Kidney tubule cell (primary cell): ENCODE measurements around the gene LIM2.
"Not testable (repeated sequence)": the region's sequence is repeated elsewhere in the genome, so short reads cannot be mapped to it uniquely, and the experiment has no call there.

Experiments
- DNase-seq: peaks from one replicate; pipeline ENCODE4 v3.0.0-alpha.2; 2018; ENCODE audit warnings: low spot score

The LIM2 gene, protein sequence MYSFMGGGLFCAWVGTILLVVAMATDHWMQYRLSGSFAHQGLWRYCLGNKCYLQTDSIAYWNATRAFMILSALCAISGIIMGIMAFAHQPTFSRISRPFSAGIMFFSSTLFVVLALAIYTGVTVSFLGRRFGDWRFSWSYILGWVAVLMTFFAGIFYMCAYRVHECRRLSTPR

GRCh38 chr19:51387924-51388389, at the start of gene LIM2:
Gene LIM2 (minus strand): TSS chr19:51387974. CDS start chr19:51387443, 531 bp downstream.
- no peak for DNase-seq

GRCh38 chr19:51434456-51434855, 46.7 kb upstream of the LIM2 start:
- DNase-seq = no peak

GRCh38 chr19:51433043-51433442, 45.3 kb upstream of the LIM2 start:
- no peak for DNase-seq

GRCh38 chr19:51431124-51431523, 43.4 kb upstream of the LIM2 start:
- DNase-seq = no peak

DNA sequence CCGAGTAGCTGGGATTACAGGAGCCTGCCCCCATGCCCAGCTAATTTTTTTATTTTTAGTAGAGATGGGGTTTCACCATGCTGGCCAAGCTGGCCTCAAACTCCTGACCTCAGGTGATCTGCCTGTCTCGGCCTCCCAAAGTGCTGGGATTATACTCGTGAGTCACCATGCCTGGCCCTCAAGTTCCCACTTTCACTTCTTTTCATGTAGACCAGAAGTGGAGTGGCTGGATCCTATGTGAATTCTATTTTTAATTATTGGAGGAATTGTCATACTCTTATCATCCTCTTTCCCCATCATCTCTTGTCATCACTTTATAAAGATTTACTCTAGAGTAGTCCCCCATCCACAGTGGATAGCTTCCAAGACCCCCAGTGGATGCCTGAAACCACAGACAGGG, 42.4 kb upstream of the LIM2 start:
- DNase-seq = no peak

- no peak for DNase-seq
Measured at GRCh38 chr19:51427201-51427600, 39.4 kb upstream of the LIM2 start.

GRCh38 chr19:51422053-51422448, 34.3 kb upstream of the LIM2 start:
- DNase-seq = peak; percentile 73

DNA sequence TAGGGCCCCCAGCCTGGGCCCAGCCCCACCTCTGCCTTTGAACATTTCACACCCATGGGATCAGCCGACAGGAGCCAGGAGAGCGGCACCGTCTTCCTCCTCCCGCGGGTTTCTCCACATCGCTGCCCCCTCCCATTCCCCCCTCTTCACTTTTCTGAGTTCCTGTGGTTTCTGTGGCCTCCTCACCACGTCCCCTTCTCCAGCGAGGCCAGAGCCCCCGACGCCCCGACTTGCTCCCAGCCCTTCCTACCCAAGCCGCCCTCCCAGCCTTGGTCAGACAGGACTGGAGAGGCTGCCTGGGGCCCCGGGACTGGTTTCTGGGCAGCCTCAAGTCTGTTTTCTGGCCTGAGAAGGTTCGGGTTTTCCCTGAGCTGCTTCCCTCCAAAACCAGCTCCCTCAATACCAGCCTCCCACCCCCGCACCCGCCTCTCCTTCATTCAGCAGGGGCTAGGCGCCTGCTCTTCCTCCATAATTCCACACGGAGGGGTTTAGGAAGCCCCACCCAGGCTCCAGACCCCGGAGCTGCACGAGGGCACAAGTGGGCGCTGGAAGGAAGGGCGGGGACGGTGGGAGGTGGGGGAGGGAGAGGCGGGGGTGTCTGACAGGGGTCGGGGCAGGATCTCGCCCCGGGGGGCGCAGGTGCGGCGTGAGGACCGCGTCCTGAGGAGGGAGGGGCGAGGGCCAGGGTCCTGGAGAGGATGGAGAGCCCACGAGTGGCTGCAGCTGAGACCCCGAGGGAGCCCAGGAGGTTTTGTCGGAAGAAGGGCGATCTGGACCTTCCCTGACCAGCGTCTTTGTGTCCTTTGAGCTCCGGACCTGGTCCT, 33.7 kb upstream of the LIM2 start:
- no peak for DNase-seq

GRCh38 chr19:51420511-51420910, 32.7 kb upstream of the LIM2 start:
- not testable (repeated sequence) for DNase-seq

DNA sequence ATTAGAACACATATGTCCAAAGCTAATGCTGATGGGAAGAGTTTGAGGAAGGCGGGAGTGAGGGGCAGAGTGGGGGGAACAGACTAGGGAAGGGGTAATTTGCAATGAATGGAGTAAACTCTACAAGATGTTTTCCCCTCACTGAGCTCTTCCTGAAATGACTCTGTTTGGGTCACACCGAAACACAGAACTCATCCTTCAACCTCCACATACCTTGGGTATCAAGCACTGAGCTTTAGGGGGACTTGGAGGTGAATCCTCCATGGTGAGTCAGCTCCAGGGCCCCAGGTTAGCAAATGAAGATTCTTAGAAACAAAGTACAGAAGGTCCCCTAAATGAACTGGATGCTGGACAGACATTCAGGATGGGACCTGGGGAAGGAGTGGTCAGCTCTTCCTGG, 30.9 kb upstream of the LIM2 start:
- DNase-seq = no peak

- DNase-seq = no peak
Measured at GRCh38 chr19:51417810-51418157, 30.0 kb upstream of the LIM2 start.

DNA sequence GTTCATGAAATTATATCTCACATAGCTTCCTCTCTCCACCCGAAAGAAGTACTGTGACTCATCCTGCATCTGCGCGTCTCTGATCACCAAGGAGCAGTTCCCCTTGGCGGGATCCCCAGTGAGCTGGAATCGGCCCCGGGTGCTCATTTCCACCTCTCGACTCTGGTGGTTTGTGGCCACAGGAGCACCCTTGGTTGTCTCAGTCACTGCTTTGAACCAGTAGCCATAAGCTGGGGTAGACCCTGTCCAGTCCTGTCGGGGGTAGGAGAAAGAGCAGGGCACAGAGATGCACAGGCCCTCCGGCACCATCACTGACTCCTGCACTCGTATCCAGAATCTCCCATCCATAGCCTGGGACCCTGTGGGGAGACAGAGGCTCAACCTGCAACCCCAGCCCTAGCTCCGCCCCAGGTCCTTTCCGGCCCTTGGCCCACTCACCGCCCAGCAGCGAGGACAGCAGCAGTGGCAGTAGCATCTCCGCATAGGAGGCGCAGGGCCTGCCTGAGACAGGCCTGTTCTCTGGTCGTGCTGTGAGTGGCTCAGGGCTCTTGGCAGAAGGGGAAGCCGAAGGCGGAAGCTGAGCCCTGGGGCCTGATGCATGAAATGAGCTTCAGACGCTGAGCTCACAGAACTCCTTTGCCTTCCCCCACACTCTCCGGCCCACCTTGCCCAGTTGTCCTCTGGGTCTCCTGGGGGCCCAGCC, 29.5 kb upstream of the LIM2 start, which contains the start of gene SIGLEC10:
SIGLEC10 (minus strand) TSS at position 536 of the 703 bp plus-strand sequence; CDS start at position 475, 61 bp downstream.
- DNase-seq = no peak

DNA sequence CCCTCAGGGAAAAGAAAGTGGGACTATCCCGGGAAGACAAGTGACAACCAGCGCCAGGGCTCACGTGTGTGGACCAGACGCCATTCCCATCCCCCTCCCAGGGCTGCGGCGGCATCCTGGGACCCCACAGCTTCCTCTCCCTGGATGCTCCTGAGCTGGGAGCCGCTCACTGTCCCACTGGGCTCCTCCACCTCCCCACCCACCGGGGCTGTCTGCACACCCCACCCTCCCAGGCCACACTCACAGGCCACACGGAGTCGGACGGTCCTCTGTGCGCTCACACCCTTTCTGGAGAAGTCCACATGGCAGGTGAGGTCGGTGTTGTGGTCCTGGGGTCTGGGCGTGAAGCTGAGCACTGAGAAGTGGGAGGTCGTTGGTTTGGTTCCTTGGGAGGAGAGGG, 28.6 kb upstream of the LIM2 start:
- DNase-seq = not testable (repeated sequence)

DNA sequence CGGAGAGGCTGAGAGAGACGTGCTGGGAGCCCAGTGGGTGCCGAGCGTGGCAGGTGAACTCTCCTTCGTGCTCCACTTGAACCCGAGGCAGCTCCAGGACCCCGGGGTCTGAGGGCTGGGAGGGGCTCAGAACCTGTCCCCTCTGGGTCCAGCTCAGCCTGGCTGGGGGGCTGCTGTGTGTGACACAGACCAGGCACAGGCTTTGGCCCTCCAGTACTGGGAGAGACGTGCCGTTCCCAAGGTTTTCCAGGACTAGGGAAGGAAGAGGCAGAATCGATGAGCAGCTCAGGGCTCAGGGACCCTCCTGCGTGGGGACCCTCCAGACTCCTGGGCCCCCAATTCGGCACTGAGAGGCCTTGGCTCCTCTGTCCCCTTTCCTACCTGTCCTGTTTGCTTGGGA, 27.4 kb upstream of the LIM2 start:
- DNase-seq = no peak

DNA sequence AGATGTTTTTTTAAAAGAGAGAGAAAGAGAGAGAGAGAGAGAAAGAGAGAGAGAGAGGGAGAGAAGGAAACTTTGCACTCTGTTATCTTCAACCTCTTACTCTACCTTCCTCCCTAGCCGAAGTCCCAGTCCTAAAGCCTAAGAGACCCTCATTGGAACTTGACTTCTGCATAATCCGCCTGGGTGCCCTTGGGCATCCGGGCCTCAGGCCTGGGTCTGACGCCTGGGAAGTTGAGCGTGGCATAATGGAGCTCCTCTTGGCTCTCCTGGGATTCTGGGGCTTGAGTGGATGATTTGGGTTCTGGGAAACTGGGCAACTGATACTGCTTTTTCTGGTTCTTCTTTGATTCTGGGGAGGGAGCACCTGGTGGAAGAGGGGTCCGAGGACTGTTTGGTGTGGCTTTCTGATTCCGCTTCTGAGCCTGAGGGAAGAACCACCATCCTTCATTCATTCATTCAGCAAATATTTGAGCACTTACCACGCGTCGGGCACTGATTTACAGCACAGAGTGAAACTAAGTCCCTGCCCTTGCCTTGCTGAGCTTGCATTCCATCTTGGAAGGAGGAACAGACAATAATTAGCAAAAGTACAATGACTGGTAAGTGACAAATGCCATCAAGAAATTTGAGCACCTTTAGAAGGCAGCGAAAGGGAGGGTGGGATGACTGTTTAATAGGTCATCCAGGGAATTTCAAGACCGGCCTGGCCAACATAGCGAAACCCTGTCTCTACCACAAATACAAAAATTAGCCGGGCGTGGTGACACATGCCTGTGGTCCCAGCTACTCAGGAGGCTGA, 23.4 kb upstream of the LIM2 start:
- peak; percentile 51 for DNase-seq

- peak; percentile 20 for DNase-seq
Measured at GRCh38 chr19:51407511-51408131, 19.8 kb upstream of the LIM2 start.

DNA sequence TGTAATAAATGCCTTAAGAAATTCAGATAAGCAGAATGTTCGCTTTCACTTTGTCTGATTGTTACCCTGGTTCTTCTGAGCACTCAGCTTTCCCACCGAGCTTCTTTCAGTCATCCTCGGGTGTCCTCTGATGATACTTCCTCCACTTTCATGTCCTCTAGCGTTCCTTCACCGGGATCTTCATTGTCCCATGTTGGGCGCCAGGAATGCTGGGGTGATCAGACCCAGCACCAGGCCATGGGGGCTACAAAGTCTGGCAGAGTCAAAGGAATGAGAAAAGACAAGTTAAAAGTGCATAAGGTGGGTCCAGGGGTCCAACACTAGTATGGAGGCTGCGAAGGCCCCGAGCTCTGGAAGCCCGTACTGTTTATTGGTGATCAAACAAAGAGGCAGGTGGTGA, 14.3 kb upstream of the LIM2 start:
- DNase-seq = no peak

GRCh38 chr19:51399936-51400335, 12.2 kb upstream of the LIM2 start:
- not testable (repeated sequence) for DNase-seq

GRCh38 chr19:51399231-51399630, 11.5 kb upstream of the LIM2 start:
- no peak for DNase-seq

- DNase-seq = peak; percentile 33
Measured at GRCh38 chr19:51398096-51398704, 10.4 kb upstream of the LIM2 start.

- not testable (repeated sequence) for DNase-seq
Measured at GRCh38 chr19:51397453-51397852, 9.7 kb upstream of the LIM2 start.
